Stimulated activated CD8-positive, alpha-beta memory T cell treated with anti-CD3 and anti-CD28 coated beads, Interleukin-7, amount 100 ng/mL, for 24 hours (primary cell): ENCODE data around the gene NISCH.

Experiments used
- DNase-seq: peaks from one replicate; pipeline ENCODE4 v3.0.0-alpha.2; 2020; ENCODE audit warnings: low read depth

NISCH gene

GRCh38 chr3:52472239-52473000 is 17.0 kb downstream of the NISCH start:
- DNase-seq, result no peak

GRCh38 chr3:52473026-52473425 is 17.6 kb downstream of the NISCH start:
- no peak for DNase-seq

GRCh38 chr3:52477076-52477795 is 21.8 kb downstream of the NISCH start:
- no peak for DNase-seq

GRCh38 chr3:52477796-52478095 is 22.3 kb downstream of the NISCH start:
- no peak for DNase-seq

DNA sequence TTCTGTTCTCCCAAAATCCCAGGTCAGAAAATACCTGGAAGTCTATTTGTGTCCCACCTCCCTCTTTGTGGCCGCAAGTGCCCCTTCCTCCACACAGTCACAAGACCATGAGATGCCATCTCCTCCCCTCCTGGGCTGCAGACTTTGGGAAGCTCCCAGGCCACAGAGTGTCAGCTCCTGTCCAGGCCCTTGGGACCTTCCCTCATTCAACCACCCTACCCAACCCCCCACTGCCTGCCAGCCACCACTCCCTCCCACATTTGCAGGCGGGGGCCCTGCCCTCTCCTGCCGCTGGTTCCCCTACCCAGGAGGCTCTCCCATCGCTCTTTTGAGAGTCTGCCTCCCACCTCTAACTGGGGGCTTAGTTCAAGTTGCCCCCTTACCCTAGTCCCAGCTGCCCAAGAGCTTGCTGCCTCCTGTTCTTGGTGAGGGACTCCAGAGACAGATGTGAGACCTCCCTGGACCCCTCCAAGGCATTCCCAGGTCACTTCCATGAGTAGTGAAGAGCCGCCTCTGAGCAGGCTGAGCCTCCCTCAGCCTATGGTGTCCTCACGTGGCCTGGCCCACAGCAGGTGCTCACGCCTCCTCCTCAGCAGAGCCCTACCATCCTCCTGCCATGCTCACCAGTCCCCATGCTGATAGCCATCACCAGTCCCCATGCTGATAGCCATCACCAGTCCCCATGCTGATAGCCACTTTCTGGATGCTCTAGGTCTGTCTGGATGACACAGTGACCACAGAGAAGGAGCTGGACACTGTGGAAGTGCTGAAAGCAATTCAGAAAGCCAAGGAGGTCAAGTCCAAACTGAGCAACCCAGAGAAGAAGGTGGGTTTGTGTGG is 23.9 kb downstream of the NISCH start:
- DNase-seq, result no peak

- DNase-seq, result no peak
These were observed 24.6 kb downstream of the NISCH start for GRCh38 chr3:52479877-52480575.

DNA sequence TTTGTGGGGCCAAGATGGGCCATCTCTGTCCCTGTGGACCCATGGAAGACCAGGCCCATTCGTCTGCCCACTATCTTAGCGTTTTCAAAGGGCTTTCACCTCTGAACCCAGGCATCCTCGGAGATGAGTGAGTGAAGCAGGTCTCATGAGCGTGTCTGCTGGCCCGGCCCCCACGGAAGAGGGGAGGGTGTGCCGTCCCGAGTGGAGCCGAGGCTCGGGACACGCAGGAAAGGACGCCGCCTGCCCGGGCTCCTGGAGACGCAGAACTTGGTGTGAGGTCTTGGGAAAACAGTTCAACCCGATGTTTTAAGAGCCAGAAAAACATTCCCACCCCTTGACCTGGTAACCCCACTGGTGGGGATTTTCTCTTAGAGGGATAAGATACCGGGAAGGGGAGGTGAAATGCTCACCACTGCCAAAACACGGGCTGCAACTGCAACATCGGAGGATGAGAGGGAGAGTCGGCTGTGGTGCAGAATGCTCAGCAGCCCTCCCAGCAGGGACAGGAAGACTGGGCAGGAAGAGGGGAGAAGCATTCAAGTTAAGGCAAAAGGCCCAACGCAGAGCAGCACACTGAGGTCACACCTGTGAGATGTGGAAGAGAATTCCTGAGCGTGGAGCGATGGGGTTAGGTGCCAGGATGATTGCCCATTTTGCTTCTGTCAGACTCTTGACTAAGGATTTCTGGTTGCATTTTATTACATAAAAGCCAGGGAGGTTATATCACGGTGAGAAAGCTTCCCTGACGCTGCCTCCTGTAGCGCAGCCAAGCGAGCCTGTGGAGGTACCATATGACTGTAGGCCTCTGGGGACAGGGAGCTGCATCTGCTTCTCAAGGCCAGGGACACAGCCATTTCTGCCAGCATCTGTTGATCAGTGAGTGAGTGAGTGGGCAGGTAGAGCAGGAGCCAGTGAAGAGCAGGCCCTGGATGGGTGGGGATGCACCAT is 25.6 kb downstream of the NISCH start:
- DNase-seq, result no peak

DNA sequence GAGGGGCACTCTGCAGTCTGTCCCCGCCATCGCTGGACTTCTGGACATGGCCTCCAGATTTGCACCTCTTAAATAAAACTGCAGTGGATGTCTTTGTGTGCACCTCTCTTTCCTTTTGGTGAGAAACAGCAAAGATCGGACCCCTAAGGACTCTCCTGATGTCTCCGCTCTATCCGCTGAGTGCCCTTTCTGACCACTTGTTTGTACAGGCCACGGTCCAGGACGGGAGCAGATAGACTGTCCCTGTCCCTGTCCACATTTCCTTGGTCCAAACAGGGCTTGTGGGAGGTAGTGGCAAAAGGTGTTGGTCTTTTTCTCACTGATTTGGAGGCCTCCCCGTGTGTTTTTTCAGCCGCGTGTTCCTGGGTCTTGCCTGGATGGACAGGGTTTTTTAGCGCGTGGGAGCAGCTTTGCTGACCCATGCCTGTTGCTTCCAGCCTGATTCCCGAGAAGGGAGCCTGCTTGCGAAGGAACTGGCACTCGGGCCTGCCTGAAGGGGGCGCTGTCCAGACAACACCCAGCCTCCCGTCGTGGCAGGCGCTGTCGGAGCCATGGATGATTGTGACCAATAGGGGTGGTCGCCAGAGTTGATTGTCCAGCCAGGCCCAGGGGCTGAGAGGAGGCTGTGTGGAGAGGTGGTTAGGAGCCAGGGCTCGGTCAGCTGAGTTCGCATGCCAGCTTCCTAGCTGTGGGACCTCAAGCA is 26.6 kb downstream of the NISCH start:
- DNase-seq, result no peak

DNA sequence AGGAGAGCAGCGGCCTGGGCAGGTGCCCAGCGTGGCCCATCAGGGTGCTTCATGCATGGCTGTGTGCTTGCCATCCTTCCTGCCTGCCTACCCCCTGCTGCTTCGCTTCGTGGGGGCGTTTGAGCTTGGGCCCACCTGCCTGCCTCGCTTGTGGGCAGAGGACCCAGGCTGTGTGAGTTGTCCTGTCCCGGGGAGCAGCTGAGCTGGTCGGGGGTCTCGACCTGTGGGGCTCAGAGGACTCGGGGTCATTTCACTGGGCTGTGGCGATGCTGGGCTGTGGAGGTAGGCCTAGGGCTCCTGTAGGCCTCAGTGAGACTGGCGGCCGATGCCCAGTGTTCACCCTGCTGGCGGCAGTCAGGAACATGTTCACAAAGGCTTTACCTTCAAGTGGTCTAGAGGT is 27.7 kb downstream of the NISCH start:
- DNase-seq, result no peak

- no peak for DNase-seq
These were observed 28.4 kb downstream of the NISCH start for GRCh38 chr3:52483577-52484381.

DNA sequence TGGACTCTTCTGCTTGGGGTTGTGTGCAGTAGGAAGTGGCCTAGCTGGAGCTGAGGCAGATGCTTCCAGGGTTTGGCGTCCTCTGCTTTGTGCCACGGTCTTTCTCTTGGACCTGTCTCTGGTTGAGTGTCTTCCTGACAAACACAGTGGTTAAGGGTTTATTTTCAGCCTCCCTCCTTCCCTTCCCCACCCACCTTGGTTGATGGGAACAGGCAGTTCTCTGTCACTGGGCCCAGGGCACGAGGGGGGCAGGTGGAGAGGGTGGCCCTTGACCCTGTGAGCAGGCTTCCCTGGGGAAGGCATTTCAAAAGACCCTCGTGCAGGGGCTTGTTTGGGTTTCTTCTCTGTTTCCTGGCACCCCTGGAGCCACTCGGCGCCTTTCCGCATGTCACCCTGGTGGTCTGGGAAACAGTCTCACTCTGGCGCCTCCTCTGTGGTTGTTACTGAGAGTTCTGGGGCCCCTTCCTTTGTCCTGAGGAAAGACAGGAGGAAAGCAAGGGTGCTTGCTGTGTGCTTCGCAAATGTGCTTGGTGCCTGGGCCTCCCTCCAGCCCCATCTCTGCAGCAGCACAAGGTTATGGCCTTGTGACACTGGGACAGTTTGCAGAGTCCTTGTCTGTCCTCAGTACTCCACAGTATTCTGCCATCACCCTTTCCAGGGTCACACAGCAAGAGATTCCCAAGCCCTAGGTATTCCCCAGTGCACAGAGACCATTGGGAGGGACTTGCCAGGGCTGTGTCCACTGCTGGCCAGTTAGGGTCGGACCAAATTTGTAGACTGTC is 29.5 kb downstream of the NISCH start:
- DNase-seq, result no peak

DNA sequence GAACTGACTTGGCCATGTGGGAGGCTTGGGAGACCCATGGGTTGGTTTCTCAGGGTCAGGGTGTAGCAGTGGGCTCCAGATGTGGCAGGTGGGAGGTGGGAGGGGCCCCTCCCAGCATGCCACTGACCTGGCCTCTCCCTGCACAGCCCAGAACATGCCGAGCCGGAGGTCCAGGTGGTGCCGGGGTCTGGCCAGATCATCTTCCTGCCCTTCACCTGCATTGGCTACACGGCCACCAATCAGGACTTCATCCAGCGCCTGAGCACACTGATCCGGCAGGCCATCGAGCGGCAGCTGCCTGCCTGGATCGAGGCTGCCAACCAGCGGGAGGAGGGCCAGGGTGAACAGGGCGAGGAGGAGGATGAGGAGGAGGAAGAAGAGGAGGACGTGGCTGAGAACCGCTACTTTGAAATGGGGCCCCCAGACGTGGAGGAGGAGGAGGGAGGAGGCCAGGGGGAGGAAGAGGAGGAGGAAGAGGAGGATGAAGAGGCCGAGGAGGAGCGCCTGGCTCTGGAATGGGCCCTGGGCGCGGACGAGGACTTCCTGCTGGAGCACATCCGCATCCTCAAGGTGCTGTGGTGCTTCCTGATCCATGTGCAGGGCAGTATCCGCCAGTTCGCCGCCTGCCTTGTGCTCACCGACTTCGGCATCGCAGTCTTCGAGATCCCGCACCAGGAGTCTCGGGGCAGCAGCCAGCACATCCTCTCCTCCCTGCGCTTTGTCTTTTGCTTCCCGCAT is 31.8 kb downstream of the NISCH start:
- no peak for DNase-seq

- DNase-seq, result no peak
These were observed 32.6 kb downstream of the NISCH start for GRCh38 chr3:52487788-52488691.

DNA sequence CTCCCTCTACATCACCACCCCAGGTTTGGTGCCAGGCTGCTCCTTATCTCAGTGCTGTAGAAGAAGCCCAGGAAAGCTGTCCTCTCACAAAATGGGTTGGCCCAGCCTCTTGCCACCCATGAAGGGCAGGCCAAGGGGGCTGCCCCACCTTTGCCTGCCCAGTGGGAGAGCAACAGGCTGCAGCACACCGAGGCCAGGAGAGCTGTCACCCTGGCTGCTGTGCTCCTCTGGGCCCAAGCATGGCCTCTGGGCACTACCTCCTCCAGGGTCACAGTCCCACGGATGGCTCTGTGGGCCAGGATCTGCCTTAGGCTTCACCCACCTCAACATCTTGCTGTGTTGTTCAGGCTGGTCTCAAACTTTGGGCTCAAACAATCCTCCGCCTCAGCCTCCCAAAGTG is 33.3 kb downstream of the NISCH start:
- no peak for DNase-seq

- no peak for DNase-seq
These were observed 34.0 kb downstream of the NISCH start for GRCh38 chr3:52489453-52489852.

- no peak for DNase-seq
These were observed 34.9 kb downstream of the NISCH start for GRCh38 chr3:52490035-52490938.
